T-cell (primary cell): Measurements from ENCODE around the gene MSMP. TPM values are rescaled to one million over a fixed set of nuclear protein-coding genes. Genes with fewer than 3 reads are reported as not detected.
A peak's percentile ranks its signal among the peaks of the same experiment; 100 is the strongest.

Source experiments
- ATAC-seq, 4 experiments: fragments of 200-7000 bp in 3 of 4; fragments of 150-1000 bp in 1 of 4; cut with Tn5 transposase; replicated peaks in 1 of 4; 1 replicate in 3 of 4; 2 replicates in 1 of 4; pipeline ENCODE4 v1.10.0; 2021; ENCODE audit warnings: moderate library complexity in 3 of 4, mild to moderate bottlenecking in 2 of 4, moderate number of reproducible peaks in 1 of 4
- CTCF ChIA-PET, 2 donors: fragments of 300-600 bp; sonication (Branson Sonifier 250); formaldehyde crosslinking; loops; one replicate each; lab custom pipeline; 2022; ENCODE audit warnings: antibody characterized with exemption in 2 of 2; lab: Charles Lee
- POLR2A ChIA-PET, 2 donors: fragments of 300-600 bp; sonication (Branson Sonifier 250); formaldehyde crosslinking; loops; one replicate each; lab custom pipeline; 2022; ENCODE audit warnings: antibody characterized with exemption in 2 of 2; lab: Charles Lee
- DNase-seq, 35 experiments: peaks; one replicate each; pipeline versions ENCODE4 v3.0.0 to v3.0.0-alpha.2; 2013 to 2023
- H3K27ac ChIP-seq: one replicate; pipeline ENCODE4 v1.5.1; 2013; ENCODE audit warnings: low read length
- H3K27me3 ChIP-seq, 2 experiments: replicated peaks in 1 of 2; 1 replicate in 1 of 2; 2 replicates in 1 of 2; pipeline versions ENCODE4 v1.6.1 to v1.7.0; 2013; ENCODE audit warnings: low read length in 1 of 2, mixed read lengths in 1 of 2; ENCODE audit not compliant: control insufficient read depth in 2 of 2, insufficient read depth in 2 of 2; ENCODE audit errors: extremely low read depth in 1 of 2
- H3K36me3 ChIP-seq, 2 donors: 1 replicate in 1 of 2; 2 replicates in 1 of 2; pipeline versions ENCODE4 v1.6.1 to v1.7.0; 2013; ENCODE audit warnings: low read length in 1 of 2; ENCODE audit not compliant: control insufficient read depth in 2 of 2, insufficient read depth in 1 of 2; ENCODE audit errors: extremely low read depth in 1 of 2
- H3K4me1 ChIP-seq, 2 experiments: 1 replicate in 1 of 2; 2 replicates in 1 of 2; pipeline versions ENCODE4 v1.6.1 to v1.7.0; 2013; ENCODE audit warnings: low read length in 2 of 2, mixed read lengths in 1 of 2; ENCODE audit not compliant: insufficient read depth in 2 of 2, control insufficient read depth in 1 of 2; ENCODE audit errors: extremely low read depth in 1 of 2
- H3K4me3 ChIP-seq, 2 donors: 1 replicate in 1 of 2; 2 replicates in 1 of 2; pipeline versions ENCODE4 v1.5.1 to v1.7.0; 2013; ENCODE audit warnings: mild to moderate bottlenecking in 2 of 2, low read length in 1 of 2, moderate library complexity in 1 of 2; ENCODE audit not compliant: control insufficient read depth in 1 of 2; ENCODE audit errors: extremely low read depth in 1 of 2
- H3K9me3 ChIP-seq: 2 replicates; pipeline ENCODE4 v1.7.0; 2013
- H3K27ac Mint-ChIP-seq, 2 donors: one replicate each; pipeline ENCODE4 v1.8.0; 2020 to 2021; ENCODE audit warnings: mild to moderate bottlenecking in 2 of 2, mixed read lengths in 2 of 2
- H3K27me3 Mint-ChIP-seq, 2 donors: one replicate each; pipeline ENCODE4 v1.8.0; 2021 to 2022; ENCODE audit warnings: mixed read lengths in 2 of 2
- H3K36me3 Mint-ChIP-seq: one replicate; pipeline ENCODE4 v1.8.0; 2021; ENCODE audit warnings: mixed read lengths
- H3K4me1 Mint-ChIP-seq, 3 donors: one replicate each; pipeline ENCODE4 v1.8.0; 2020 to 2022; ENCODE audit warnings: mixed read lengths in 3 of 3, mild to moderate bottlenecking in 1 of 3
- H3K4me3 Mint-ChIP-seq, 3 donors: one replicate each; pipeline ENCODE4 v1.8.0; 2020 to 2022; ENCODE audit warnings: mild to moderate bottlenecking in 3 of 3, mixed read lengths in 3 of 3, moderate library complexity in 3 of 3
- H3K9me3 Mint-ChIP-seq, 3 donors: one replicate each; pipeline ENCODE4 v1.8.0; 2020 to 2022; ENCODE audit warnings: mixed read lengths in 3 of 3
- WGBS: methylation state at CpG from one replicate; pipeline ENCODE4 v1.1.5; 2013; ENCODE audit warnings: missing lambda C conversion rate; ENCODE audit not compliant: insufficient coverage; 5-methylcytosine and 5-hydroxymethylcytosine counted together
- total RNA-seq, 35 experiments: library from RNA in 6 of 35; stranded (reverse) in 6 of 35; fragments of 120-200 nt in 1 of 35; gene quantifications; one replicate each; pipeline versions ENCODE4 v1.2.1 to v1.2.4 and lab custom pipeline; 2013 to 2026

Gene MSMP
- total RNA-seq, 5 donors from 2014 or later (not counting 1 experiment from before 2014, with no cell fraction given), result 1.6 to 5.1 (median 1.6) TPM; not detected in 2

DNA sequence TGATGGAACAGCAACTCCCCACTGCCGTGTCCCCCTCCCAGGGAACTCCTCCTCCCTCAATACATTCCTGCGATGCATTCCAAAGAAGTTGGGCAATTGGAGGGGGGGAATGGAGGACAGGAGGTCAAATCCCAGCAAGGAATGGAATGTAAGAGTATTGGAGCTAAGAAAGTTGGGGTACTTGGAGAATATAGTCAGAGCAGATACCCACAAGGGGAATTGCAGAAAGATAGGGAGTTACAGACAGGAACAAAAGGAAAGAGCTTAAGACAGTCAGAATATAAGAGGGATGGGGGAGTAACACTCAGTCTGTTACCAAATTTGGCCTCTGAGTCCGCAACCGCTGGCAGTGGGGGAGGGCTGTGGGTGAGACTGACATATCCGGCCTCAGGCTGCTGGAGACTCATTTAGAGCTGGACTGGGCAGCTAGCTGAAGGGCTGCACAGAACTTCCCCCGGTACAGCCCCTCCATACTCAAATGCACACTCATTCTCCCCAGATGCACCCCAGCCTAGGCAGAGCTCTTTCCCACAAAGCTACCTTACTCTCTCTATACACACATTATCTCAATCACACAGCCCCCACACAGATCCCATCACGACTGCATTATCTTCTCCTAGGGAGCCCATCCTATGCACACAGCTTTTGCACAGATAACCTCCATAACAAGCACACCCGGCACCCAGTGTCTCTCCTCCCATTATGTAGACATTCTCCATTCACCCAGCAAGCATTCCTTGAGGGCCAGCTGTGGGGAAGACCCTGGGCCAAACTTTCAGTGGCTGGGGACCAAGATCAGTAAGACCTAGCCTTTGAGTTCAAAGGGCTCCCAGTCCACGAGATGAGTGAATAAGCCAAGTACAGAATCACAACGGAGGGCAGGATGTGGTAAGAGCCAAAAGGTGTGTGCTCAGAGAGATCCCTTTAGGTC, 25.8 kb downstream of the MSMP start:
- peak in 11 of 35 experiments; percentile 13 to 65 (median 22) for DNase-seq
- no peak overlapping the region for H3K27ac Mint-ChIP-seq

DNA sequence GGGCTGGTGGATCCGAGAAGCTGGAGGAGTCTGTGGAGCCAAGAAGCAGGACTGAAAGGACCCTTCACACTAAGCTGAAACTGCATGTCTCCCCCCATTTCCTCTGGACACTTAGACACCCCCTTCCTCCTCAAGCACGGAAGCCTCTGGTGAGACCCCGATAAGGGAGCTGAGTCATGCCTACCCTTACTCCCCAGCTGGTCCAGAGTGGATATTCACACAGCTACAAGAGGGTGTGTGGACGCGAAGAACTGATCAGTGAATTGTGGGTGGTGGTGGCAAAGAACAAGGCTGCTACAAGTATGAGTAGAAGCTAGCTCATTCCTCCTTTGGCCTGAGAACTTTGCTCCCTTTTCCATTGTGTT, 26.4 kb downstream of the MSMP start:
- H3K27ac ChIP-seq, result peak overlapping the region; percentile 33
- no peaks in the 10 kb centered on the region for H3K27me3 ChIP-seq
- H3K9me3 ChIP-seq, result no peaks in the 10 kb centered on the region
- no peak for ATAC-seq
- peaks cover 15 to 38% of the 10 kb centered on the region in 2 donors for H3K36me3 ChIP-seq
- no peaks in the 10 kb centered on the region for H3K9me3 Mint-ChIP-seq
- ChIA-PET POLR2A (interaction anchor here in 1 of 2 donors (0.6 kb wide), 1 partner anchor 53 kb away, joined by 3 read pairs; no protein-coding TSS in a partner anchor), CTCF (interaction anchor here (0.8 to 2.5 kb wide), 8 partner anchors 21 to 69 kb away, joined by 3 to 10 read pairs (median 3); partner anchors contain the start of genes CCDC107 (in 1 of the 2), GBA2 (in 1 of the 2), RGP1 (in 1 of the 2) and RMRP (in 1 of the 2))
- H3K27ac Mint-ChIP-seq, result no peak overlapping the region
- peaks cover 43 to 57% of the 10 kb centered on the region in 2 experiments for H3K4me1 ChIP-seq
- H3K27me3 Mint-ChIP-seq, result no peaks in the 10 kb centered on the region
- peaks cover 26% of the 10 kb centered on the region for H3K36me3 Mint-ChIP-seq
- H3K4me3 ChIP-seq, result peak overlapping the region in 1 of 2 donors; percentile 52
- H3K4me1 Mint-ChIP-seq, result peaks cover 5 to 7% (median 6%) of the 10 kb centered on the region in 3 donors
- H3K4me3 Mint-ChIP-seq, result no peak overlapping the region
- WGBS, result 48% methylated on average over 3 of the region's 5 CpGs
- no peak for DNase-seq

More for the DNA sequence above, 25.8 kb downstream of the MSMP start:
- Mint-ChIP-seq H3K4me3 (no peak overlapping the region), H3K36me3 (peaks cover 22% of the 10 kb centered on the region), H3K27me3 (no peaks in the 10 kb centered on the region), H3K9me3 (no peaks in the 10 kb centered on the region), H3K4me1 (peaks cover 11 to 12% (median 12%) of the 10 kb centered on the region in 3 donors)
- ATAC-seq, result no peak
- 0% methylated on average over 4 of the region's 10 CpGs for WGBS
- H3K36me3 ChIP-seq, result peaks cover 11 to 32% of the 10 kb centered on the region in 2 donors
- no peaks in the 10 kb centered on the region for H3K27me3 ChIP-seq
- H3K9me3 ChIP-seq, result no peaks in the 10 kb centered on the region
- POLR2A ChIA-PET, result interaction anchor here in 1 of 2 donors (0.6 kb wide), 1 partner anchor 54 kb away, joined by 3 read pairs; no protein-coding TSS in a partner anchor
- H3K4me1 ChIP-seq, result peaks cover 49 to 63% of the 10 kb centered on the region in 2 experiments
- H3K4me3 ChIP-seq, result peak overlapping the region; percentile 15 to 52
- H3K27ac ChIP-seq, result peak overlapping the region; percentile 33
- CTCF ChIA-PET, result interaction anchor here (0.6 to 2.5 kb wide), 15 partner anchors 13 to 159 kb away, joined by 3 to 10 read pairs (median 3); partner anchors contain the start of genes CCDC107 (in 2 of the 2), RMRP (in 2 of the 2), GBA2 (in 1 of the 2) and RGP1 (in 1 of the 2)

DNA sequence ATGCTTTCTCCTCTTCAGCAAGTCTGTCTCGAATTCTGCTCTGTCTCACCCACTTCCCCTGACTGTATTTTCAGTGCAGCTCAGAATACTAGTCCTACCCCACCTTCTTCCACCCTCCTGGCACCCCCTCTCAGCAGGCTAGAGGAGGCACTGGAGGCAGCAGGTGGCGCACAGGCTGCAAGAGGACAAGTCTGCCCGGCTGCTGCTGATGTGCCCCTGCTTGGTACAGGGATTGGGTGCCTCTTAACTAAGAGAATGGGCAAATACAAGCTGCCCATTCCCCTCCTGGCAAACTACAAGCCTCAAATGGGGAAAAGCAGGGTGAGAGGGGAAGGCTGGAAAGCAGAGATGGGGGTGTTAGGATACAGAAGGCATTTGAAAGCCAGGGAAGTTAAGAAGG, 27.1 kb downstream of the MSMP start:
- Mint-ChIP-seq H3K4me3 (peak overlapping the region in 2 of 3 donors; percentile 26 to 34), H3K27ac (no peak overlapping the region), H3K4me1 (peaks cover 3 to 7% (median 6%) of the 10 kb centered on the region in 3 donors), H3K27me3 (no peaks in the 10 kb centered on the region), H3K9me3 (no peaks in the 10 kb centered on the region), H3K36me3 (peaks cover 33% of the 10 kb centered on the region)
- Histone ChIP-seq H3K36me3 (peaks cover 18 to 46% of the 10 kb centered on the region in 2 donors), H3K27me3 (no peaks in the 10 kb centered on the region), H3K9me3 (no peaks in the 10 kb centered on the region), H3K4me3 (no peak overlapping the region), H3K27ac (peak overlapping the region; percentile 33), H3K4me1 (peaks cover 43 to 54% of the 10 kb centered on the region in 2 experiments)
- DNase-seq (peak in 32 of 35 experiments; percentile 23 to 68 (median 45)), ATAC-seq (peak; percentile 61 to 72 (median 64))
- POLR2A ChIA-PET, result no interaction called here
- CTCF ChIA-PET, result interaction anchor here (0.6 to 2.5 kb wide), 6 partner anchors 21 to 123 kb away, joined by 3 to 10 read pairs (median 4); partner anchors contain the start of genes CCDC107 (in 1 of the 2), GBA2 (in 1 of the 2), RGP1 (in 1 of the 2) and RMRP (in 1 of the 2)
- WGBS, result 0% methylated on average over 1 of the region's 3 CpGs

GRCh38 chr9:35725362-35725761, 28.7 kb downstream of the MSMP start:
- H3K27me3 Mint-ChIP-seq, result no peaks in the 10 kb centered on the region
- H3K9me3 ChIP-seq, result no peaks in the 10 kb centered on the region
- ATAC-seq (no peak), DNase-seq (no peak)
- no peaks in the 10 kb centered on the region for H3K27me3 ChIP-seq
- H3K4me1 Mint-ChIP-seq, result peaks cover 3 to 13% (median 7%) of the 10 kb centered on the region in 3 donors
- no peak overlapping the region for H3K4me3 Mint-ChIP-seq
- WGBS, result 98% methylated on average over 10 of the region's 11 CpGs
- no peak overlapping the region for H3K27ac Mint-ChIP-seq
- peaks cover 41% of the 10 kb centered on the region for H3K36me3 Mint-ChIP-seq
- no peak overlapping the region for H3K4me3 ChIP-seq
- POLR2A ChIA-PET, result interaction anchor here in 1 of 2 donors (0.5 kb wide), 1 partner anchor 1649 kb away, joined by 4 read pairs; no protein-coding TSS in a partner anchor
- CTCF ChIA-PET, result interaction anchor here in 1 of 2 donors (0.9 to 1.5 kb wide), 2 partner anchors 69 to 122 kb away, joined by 3 to 4 read pairs; no protein-coding TSS in a partner anchor
- peaks cover 34 to 42% of the 10 kb centered on the region in 2 experiments for H3K4me1 ChIP-seq
- H3K36me3 ChIP-seq, result peaks cover 20 to 61% of the 10 kb centered on the region in 2 donors
- no peaks in the 10 kb centered on the region for H3K9me3 Mint-ChIP-seq
- no peak overlapping the region for H3K27ac ChIP-seq

DNA sequence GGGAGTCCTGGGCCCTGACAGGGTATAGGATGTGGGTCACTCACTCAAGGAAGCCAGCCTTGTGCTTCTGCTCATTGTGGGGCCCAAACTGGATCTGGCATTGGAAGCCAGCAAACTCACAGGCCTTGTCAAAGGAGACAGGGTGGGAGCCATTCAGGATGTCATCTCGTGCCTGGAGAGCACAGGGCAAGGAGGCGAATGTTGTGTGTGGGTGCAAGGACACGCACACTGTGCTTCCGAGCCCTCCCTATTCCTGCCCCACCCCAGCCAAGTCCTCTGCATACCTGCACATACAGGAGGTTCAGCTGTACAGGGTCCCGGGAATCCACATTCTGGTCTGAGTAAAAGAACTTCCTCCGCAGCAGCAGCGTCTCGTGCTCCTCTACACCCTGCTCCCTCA, 30.2 kb downstream of the MSMP start:
- CTCF ChIA-PET, result no interaction called here
- Histone ChIP-seq H3K4me3 (no peak overlapping the region), H3K4me1 (peaks cover 20 to 27% of the 10 kb centered on the region in 2 experiments), H3K36me3 (peaks cover 32 to 76% of the 10 kb centered on the region in 2 donors), H3K27ac (no peak overlapping the region), H3K9me3 (no peaks in the 10 kb centered on the region), H3K27me3 (no peaks in the 10 kb centered on the region)
- no peak overlapping the region for H3K4me3 Mint-ChIP-seq
- H3K4me1 Mint-ChIP-seq, result peaks cover 6 to 13% (median 7%) of the 10 kb centered on the region in 3 donors
- POLR2A ChIA-PET, result no interaction called here
- H3K27ac Mint-ChIP-seq, result no peak overlapping the region
- 100% methylated on average over 4 of the region's 8 CpGs for WGBS
- H3K27me3 Mint-ChIP-seq, result no peaks in the 10 kb centered on the region
- ATAC-seq (no peak), DNase-seq (no peak)
- H3K36me3 Mint-ChIP-seq, result peaks cover 50% of the 10 kb centered on the region
- H3K9me3 Mint-ChIP-seq, result no peaks in the 10 kb centered on the region

DNA sequence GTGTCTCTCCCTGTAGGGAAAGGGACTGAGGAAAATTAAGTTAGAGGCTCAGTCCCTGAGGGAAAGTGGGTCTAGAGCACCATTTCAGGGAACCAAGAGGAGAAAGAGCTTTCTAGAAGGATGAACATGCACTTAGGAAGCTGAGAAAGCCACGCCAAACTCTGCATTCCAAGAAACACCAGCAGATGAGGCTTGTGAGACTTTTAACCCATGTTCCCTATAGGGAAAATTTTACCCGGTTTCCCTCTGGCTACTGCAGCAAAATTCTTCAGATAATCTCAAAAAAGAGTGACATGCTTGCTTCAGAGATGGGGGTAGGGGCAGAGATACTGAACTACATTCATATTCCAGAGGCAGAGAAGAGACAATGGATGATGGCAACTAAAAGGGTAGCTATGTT, 30.6 kb downstream of the MSMP start:
- H3K4me1 ChIP-seq, result peaks cover 16 to 23% of the 10 kb centered on the region in 2 experiments
- ChIA-PET CTCF (no interaction called here), POLR2A (no interaction called here)
- H3K27me3 ChIP-seq, result no peaks in the 10 kb centered on the region
- no peaks in the 10 kb centered on the region for H3K9me3 Mint-ChIP-seq
- no peak overlapping the region for H3K4me3 ChIP-seq
- H3K4me3 Mint-ChIP-seq, result no peak overlapping the region
- H3K36me3 ChIP-seq, result peaks cover 33 to 81% of the 10 kb centered on the region in 2 donors
- no peaks in the 10 kb centered on the region for H3K9me3 ChIP-seq
- peaks cover 52% of the 10 kb centered on the region for H3K36me3 Mint-ChIP-seq
- H3K27ac ChIP-seq, result no peak overlapping the region
- no CpG with 5 or more reads among the region's 2 CpGs for WGBS
- H3K27me3 Mint-ChIP-seq, result no peaks in the 10 kb centered on the region
- DNase-seq, result no peak
- no peak overlapping the region for H3K27ac Mint-ChIP-seq
- peaks cover 6 to 13% (median 7%) of the 10 kb centered on the region in 3 donors for H3K4me1 Mint-ChIP-seq
- no peak for ATAC-seq
